ENCODE measurements around the gene STXBP1. TPM values are rescaled to one million over a fixed set of nuclear protein-coding genes. Genes with fewer than 3 reads are reported as not detected.

Gene STXBP1
- total and polyA plus RNA-seq, 2 experiments from 2014 or later: 27.0 to 95.5 TPM

GRCh38 chr9:127629468-127630081 lies 17.5 kb downstream of the STXBP1 start:
- H3K27me3 ChIP-seq: no peaks in the 10 kb centered on the region
- H3K4me1 ChIP-seq (ENCODE audit: low read depth): peaks cover 8% of the 10 kb centered on the region
- H3K27ac ChIP-seq: no peak overlapping the region
- H3K9me3 ChIP-seq (ENCODE audit: low read depth): no peaks in the 10 kb centered on the region
- H3K36me3 ChIP-seq: no peaks in the 10 kb centered on the region
- no peak overlapping the region for H3K4me3 ChIP-seq
- DNase-seq (ENCODE audit: low read depth in 1 of 2, low spot score in 1 of 2): no peak
- TF ChIP-seq CTCF (IDR thresholded peaks at IDR 0.05; ENCODE audit: low read depth, low read length): peak; percentile 12

- TF ChIP-seq CTCF (IDR thresholded peaks at IDR 0.05; ENCODE audit: low read depth, low read length): no peak
- H3K36me3 ChIP-seq: no peaks in the 10 kb centered on the region
- no peaks in the 10 kb centered on the region for H3K4me1 ChIP-seq (ENCODE audit: low read depth)
- DNase-seq (ENCODE audit: low read depth in 1 of 2, low spot score in 1 of 2): no peak
- H3K9me3 ChIP-seq (ENCODE audit: low read depth): no peaks in the 10 kb centered on the region
- H3K4me3 ChIP-seq: no peak overlapping the region
- H3K27me3 ChIP-seq: no peaks in the 10 kb centered on the region
- H3K27ac ChIP-seq: no peak overlapping the region
These were observed 21.3 kb downstream of the STXBP1 start for GRCh38 chr9:127633216-127633862.

GRCh38 chr9:127634021-127634420 lies 21.9 kb downstream of the STXBP1 start:
- H3K9me3 ChIP-seq (ENCODE audit: low read depth): no peaks in the 10 kb centered on the region
- H3K4me3 ChIP-seq: no peak overlapping the region
- no peaks in the 10 kb centered on the region for H3K36me3 ChIP-seq
- no peak overlapping the region for H3K27ac ChIP-seq
- TF ChIP-seq CTCF (IDR thresholded peaks at IDR 0.05; ENCODE audit: low read depth, low read length): no peak
- no peaks in the 10 kb centered on the region for H3K4me1 ChIP-seq (ENCODE audit: low read depth)
- no peaks in the 10 kb centered on the region for H3K27me3 ChIP-seq
- peak in 1 of 2 donors; percentile 24 for DNase-seq (ENCODE audit: low read depth in 1 of 2, low spot score in 1 of 2)

- no peak for DNase-seq (ENCODE audit: low read depth in 1 of 2, low spot score in 1 of 2)
- no peaks in the 10 kb centered on the region for H3K4me1 ChIP-seq (ENCODE audit: low read depth)
- H3K27me3 ChIP-seq: no peaks in the 10 kb centered on the region
- no peaks in the 10 kb centered on the region for H3K36me3 ChIP-seq
- H3K4me3 ChIP-seq: no peak overlapping the region
- no peak for TF ChIP-seq CTCF (IDR thresholded peaks at IDR 0.05; ENCODE audit: low read depth, low read length)
- H3K9me3 ChIP-seq (ENCODE audit: low read depth): no peaks in the 10 kb centered on the region
- H3K27ac ChIP-seq: no peak overlapping the region
These were observed 22.6 kb downstream of the STXBP1 start for GRCh38 chr9:127634698-127635097.

GRCh38 chr9:127635201-127635735 lies 23.2 kb downstream of the STXBP1 start:
- Histone ChIP-seq H3K4me1 (ENCODE audit: low read depth) (no peaks in the 10 kb centered on the region), H3K4me3 (no peak overlapping the region), H3K9me3 (ENCODE audit: low read depth) (no peaks in the 10 kb centered on the region), H3K27ac (no peak overlapping the region), H3K27me3 (no peaks in the 10 kb centered on the region), H3K36me3 (no peaks in the 10 kb centered on the region)
- no peak for DNase-seq (ENCODE audit: low read depth in 1 of 2, low spot score in 1 of 2)
- TF ChIP-seq CTCF (IDR thresholded peaks at IDR 0.05; ENCODE audit: low read depth, low read length): no peak
